Fibroblast of lung (primary cell): Measurements from ENCODE around the gene SMARCC1. TPM values are rescaled to one million over a fixed set of nuclear protein-coding genes. Genes with fewer than 3 reads are reported as not detected.

Experiments used
- DNase-seq, 2 donors: peaks; one replicate each; pipeline versions ENCODE4 v3.0.0 to v3.0.0-alpha.2; 2010; ENCODE audit warnings: low read depth in 2 of 2
- H2AFZ ChIP-seq: 2 replicates; pipeline ENCODE4 v1.5.1; 2012; ENCODE audit warnings: low read length, control low read depth, inconsistent platforms
- H3K27ac ChIP-seq: 2 replicates; pipeline ENCODE4 v1.5.1; 2011; ENCODE audit warnings: low read length, control low read depth; ENCODE audit not compliant: insufficient read depth
- H3K27me3 ChIP-seq: 2 replicates; pipeline ENCODE4 v1.5.1; 2011; ENCODE audit warnings: mild to moderate bottlenecking, low read length; ENCODE audit not compliant: control insufficient read depth, insufficient read depth
- H3K36me3 ChIP-seq: 2 replicates; pipeline ENCODE4 v1.5.1; 2011; ENCODE audit warnings: low read length; ENCODE audit not compliant: control insufficient read depth, insufficient read depth
- H3K4me1 ChIP-seq: 2 replicates; pipeline ENCODE4 v1.5.1; 2011; ENCODE audit warnings: low read length; ENCODE audit not compliant: control insufficient read depth, insufficient read depth; ENCODE audit errors: extremely low read depth
- H3K4me2 ChIP-seq: 2 replicates; pipeline ENCODE4 v1.5.1; 2011; ENCODE audit warnings: low read length, control low read depth; ENCODE audit not compliant: insufficient read depth; ENCODE audit errors: extremely low read depth
- H3K4me3 ChIP-seq, 4 experiments: fragments of 200-600 bp in 1 of 4; sonication (generic) in 1 of 4; replicated peaks in 1 of 4; 2 replicates each; pipeline ENCODE4 v1.5.1; 2011 to 2016; ENCODE audit warnings: low read length in 4 of 4, low read depth in 3 of 4, mild to moderate bottlenecking in 3 of 4, control low read depth in 2 of 4, inconsistent platforms in 1 of 4, mixed read lengths in 1 of 4; ENCODE audit not compliant: insufficient read depth in 1 of 4; ENCODE audit errors: control extremely low read depth in 1 of 4
- H3K79me2 ChIP-seq: 2 replicates; pipeline ENCODE4 v1.5.1; 2012; ENCODE audit warnings: mild to moderate bottlenecking, low read length, inconsistent platforms; ENCODE audit not compliant: control insufficient read depth, insufficient read depth
- H3K9ac ChIP-seq: 2 replicates; pipeline ENCODE4 v1.5.1; 2011; ENCODE audit warnings: mild to moderate bottlenecking, low read length, control low read depth; ENCODE audit not compliant: insufficient read depth
- H3K9me3 ChIP-seq: 2 replicates; pipeline ENCODE4 v1.5.1; 2012; ENCODE audit warnings: low read depth, low read length; ENCODE audit not compliant: control insufficient read depth, insufficient read depth
- H4K20me1 ChIP-seq: 2 replicates; pipeline ENCODE4 v1.5.1; 2011; ENCODE audit warnings: low read length; ENCODE audit not compliant: control insufficient read depth, insufficient read depth; ENCODE audit errors: extremely low read depth
- EZH2 ChIP-seq: IDR thresholded peaks from 2 replicates; pipeline ENCODE4 v1.5.1; 2012; ENCODE audit warnings: low read length, control low read depth, mild to moderate bottlenecking; ENCODE audit errors: missing control alignments
- polyA plus RNA-seq, 2 donors: library from polyadenylated mRNA; depleted of rRNA in 1 of 2; stranded (reverse) in 1 of 2; unstranded in 1 of 2; fragments of >200 nt; gene quantifications; 2 replicates each; pipeline ENCODE4 v1.2.1, GENCODE V29; 2011 to 2012; ENCODE audit warnings: missing spikeins in 1 of 2
- total RNA-seq: library from RNA; depleted of rRNA; stranded (reverse); fragments of >200 nt; gene quantifications from 2 replicates; pipeline ENCODE4 v1.2.1, GENCODE V29; 2014
- TF ChIP-seq, protein P1 (sequence below), 2 donors: IDR thresholded peaks in 1 of 2; conservative IDR thresholded peaks in 1 of 2; 1 replicate in 1 of 2; 2 replicates in 1 of 2; pipeline ENCODE4 v1.5.1; 2011 to 2012; ENCODE audit warnings: low read length in 2 of 2, control low read depth in 1 of 2, inconsistent platforms in 1 of 2, low read depth in 1 of 2, mild to moderate bottlenecking in 1 of 2

The SMARCC1 gene
- total and polyA plus RNA-seq, 2 donors (not counting 1 experiment from before 2014, with no cell fraction given): 23.1 to 23.6 TPM

DNA sequence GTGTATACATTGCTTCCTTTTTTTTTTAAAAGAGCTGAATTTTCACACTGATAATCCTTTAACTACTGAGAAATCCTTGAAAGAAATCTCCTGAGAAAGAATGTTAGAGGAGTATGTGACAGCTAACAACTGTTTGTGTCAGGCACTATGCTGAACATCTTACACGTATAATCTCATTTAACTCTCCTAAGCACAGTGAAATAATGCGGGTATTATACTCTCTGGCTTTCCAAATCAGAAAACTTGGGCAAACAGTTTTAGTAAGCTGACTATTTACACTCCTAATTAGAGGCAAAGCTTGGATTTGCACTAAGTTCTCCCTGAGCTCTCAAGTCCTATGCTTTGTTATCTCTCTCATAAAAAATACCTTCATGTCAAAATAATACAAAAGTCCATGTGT is 69.3 kb downstream of the SMARCC1 start:
- no peak overlapping the region for H3K4me3 ChIP-seq
- H3K4me1 ChIP-seq: peaks cover 4% of the 10 kb centered on the region
- no peaks in the 10 kb centered on the region for H4K20me1 ChIP-seq
- no peak overlapping the region for H3K9ac ChIP-seq
- no peak overlapping the region for H3K27ac ChIP-seq
- H2AFZ ChIP-seq: no peak overlapping the region
- H3K4me2 ChIP-seq: no peak overlapping the region
- no peak for TF ChIP-seq EZH2
- TF ChIP-seq, protein P1, sequence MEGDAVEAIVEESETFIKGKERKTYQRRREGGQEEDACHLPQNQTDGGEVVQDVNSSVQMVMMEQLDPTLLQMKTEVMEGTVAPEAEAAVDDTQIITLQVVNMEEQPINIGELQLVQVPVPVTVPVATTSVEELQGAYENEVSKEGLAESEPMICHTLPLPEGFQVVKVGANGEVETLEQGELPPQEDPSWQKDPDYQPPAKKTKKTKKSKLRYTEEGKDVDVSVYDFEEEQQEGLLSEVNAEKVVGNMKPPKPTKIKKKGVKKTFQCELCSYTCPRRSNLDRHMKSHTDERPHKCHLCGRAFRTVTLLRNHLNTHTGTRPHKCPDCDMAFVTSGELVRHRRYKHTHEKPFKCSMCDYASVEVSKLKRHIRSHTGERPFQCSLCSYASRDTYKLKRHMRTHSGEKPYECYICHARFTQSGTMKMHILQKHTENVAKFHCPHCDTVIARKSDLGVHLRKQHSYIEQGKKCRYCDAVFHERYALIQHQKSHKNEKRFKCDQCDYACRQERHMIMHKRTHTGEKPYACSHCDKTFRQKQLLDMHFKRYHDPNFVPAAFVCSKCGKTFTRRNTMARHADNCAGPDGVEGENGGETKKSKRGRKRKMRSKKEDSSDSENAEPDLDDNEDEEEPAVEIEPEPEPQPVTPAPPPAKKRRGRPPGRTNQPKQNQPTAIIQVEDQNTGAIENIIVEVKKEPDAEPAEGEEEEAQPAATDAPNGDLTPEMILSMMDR (conservative IDR thresholded peaks at IDR 0.05 in 1 of 2, IDR thresholded peaks at IDR 0.05 in 1 of 2; ENCODE audit: low read depth in 1 of 2, low read length in 2 of 2): no peak
- H3K36me3 ChIP-seq: no peaks in the 10 kb centered on the region
- DNase-seq: no peak
- no peaks in the 10 kb centered on the region for H3K27me3 ChIP-seq
- H3K9me3 ChIP-seq: no peaks in the 10 kb centered on the region
- no peaks in the 10 kb centered on the region for H3K79me2 ChIP-seq

DNA sequence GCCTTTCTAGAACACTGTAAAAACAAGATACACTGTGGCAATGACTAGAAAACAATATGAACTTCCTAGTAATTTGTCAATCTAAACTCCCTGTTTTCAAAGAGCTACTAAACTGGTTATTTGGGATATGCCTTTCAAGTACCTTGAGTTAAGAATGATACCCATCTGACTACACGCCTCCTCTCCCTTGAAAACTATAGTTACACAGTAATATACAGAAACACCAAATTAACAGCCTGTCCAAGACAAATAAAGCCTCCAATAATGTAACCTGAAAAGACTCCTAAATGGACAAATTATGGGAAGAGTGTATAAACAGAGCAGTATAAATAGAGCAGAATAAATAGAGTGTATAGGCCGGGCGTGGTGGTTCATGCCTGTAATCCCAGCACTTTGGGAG is 70.1 kb downstream of the SMARCC1 start:
- Histone ChIP-seq H3K79me2 (no peaks in the 10 kb centered on the region), H3K9ac (no peak overlapping the region), H2AFZ (no peak overlapping the region), H4K20me1 (no peaks in the 10 kb centered on the region), H3K36me3 (no peaks in the 10 kb centered on the region), H3K9me3 (no peaks in the 10 kb centered on the region), H3K4me3 (no peak overlapping the region), H3K27ac (no peak overlapping the region), H3K4me2 (no peak overlapping the region), H3K27me3 (no peaks in the 10 kb centered on the region), H3K4me1 (peaks cover 4% of the 10 kb centered on the region)
- TF ChIP-seq, protein P1 (conservative IDR thresholded peaks at IDR 0.05 in 1 of 2, IDR thresholded peaks at IDR 0.05 in 1 of 2; ENCODE audit: low read depth in 1 of 2, low read length in 2 of 2): no peak
- no peak for TF ChIP-seq EZH2
- no peak for DNase-seq

- Histone ChIP-seq H3K4me2 (no peak overlapping the region), H3K27me3 (no peaks in the 10 kb centered on the region), H3K9me3 (no peaks in the 10 kb centered on the region), H4K20me1 (no peaks in the 10 kb centered on the region), H3K4me3 (no peak overlapping the region), H3K36me3 (peaks cover 2% of the 10 kb centered on the region), H3K4me1 (no peaks in the 10 kb centered on the region), H3K27ac (no peak overlapping the region), H3K9ac (no peak overlapping the region), H3K79me2 (no peaks in the 10 kb centered on the region), H2AFZ (no peak overlapping the region)
- TF ChIP-seq EZH2: no peak
- TF ChIP-seq, protein P1 (conservative IDR thresholded peaks at IDR 0.05 in 1 of 2, IDR thresholded peaks at IDR 0.05 in 1 of 2; ENCODE audit: low read depth in 1 of 2, low read length in 2 of 2): no peak
- DNase-seq: no peak
These were observed 76.3 kb downstream of the SMARCC1 start for GRCh38 chr3:47705391-47705790.
